ENCODE data around the gene POLR1A.

DNA sequence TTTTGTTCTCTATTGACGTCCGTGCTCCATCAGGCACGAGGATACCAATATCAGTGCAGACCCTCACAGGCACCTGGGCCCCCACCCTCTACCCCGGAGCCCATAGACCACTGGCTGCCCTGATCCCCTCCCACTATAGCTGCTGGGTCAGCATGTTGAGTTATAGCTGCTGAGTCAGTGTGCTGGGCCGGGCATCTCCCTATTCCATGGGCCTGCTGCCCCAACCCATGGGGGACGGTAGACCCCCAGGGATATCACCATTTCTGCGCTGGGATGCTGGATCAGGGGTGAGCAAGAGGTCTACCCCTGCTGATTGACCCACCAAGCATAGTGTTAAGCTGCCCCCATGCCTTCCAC, 116.8 kb downstream of the POLR1A start:
- TF ChIP-seq, protein P1, sequence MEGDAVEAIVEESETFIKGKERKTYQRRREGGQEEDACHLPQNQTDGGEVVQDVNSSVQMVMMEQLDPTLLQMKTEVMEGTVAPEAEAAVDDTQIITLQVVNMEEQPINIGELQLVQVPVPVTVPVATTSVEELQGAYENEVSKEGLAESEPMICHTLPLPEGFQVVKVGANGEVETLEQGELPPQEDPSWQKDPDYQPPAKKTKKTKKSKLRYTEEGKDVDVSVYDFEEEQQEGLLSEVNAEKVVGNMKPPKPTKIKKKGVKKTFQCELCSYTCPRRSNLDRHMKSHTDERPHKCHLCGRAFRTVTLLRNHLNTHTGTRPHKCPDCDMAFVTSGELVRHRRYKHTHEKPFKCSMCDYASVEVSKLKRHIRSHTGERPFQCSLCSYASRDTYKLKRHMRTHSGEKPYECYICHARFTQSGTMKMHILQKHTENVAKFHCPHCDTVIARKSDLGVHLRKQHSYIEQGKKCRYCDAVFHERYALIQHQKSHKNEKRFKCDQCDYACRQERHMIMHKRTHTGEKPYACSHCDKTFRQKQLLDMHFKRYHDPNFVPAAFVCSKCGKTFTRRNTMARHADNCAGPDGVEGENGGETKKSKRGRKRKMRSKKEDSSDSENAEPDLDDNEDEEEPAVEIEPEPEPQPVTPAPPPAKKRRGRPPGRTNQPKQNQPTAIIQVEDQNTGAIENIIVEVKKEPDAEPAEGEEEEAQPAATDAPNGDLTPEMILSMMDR (IDR thresholded peaks at IDR 0.05), result no peak
- no peak for TF ChIP-seq POLR2A (IDR thresholded peaks at IDR 0.05)
